Activated naive CD8-positive, alpha-beta T cell treated with anti-CD3 and anti-CD28 coated beads, Interleukin-2, amount 10 ng/mL, durations not matched to agents 7 days and 5 days (primary cell): ENCODE results near the gene ZNF614. TPM values are rescaled to one million over a fixed set of nuclear protein-coding genes. Genes with fewer than 3 reads are reported as not detected.
"Not testable (repeated sequence)": the region's sequence is repeated elsewhere in the genome, so short reads cannot be mapped to it uniquely, and the experiment has no call there.

Source experiments
- ATAC-seq: fragments of 150-1000 bp; cut with Tn5 transposase; one replicate; pipeline ENCODE4 v1.10.0; 2021; ENCODE audit warnings: low read depth, moderate library complexity
- POLR2A ChIA-PET: fragments of 350-600 bp; sonication (Branson Sonifier 250); formaldehyde crosslinking; loops from one replicate; lab custom pipeline; 2021; ENCODE audit warnings: antibody characterized with exemption; lab: Charles Lee
- DNase-seq: peaks from one replicate; pipeline ENCODE4 v3.0.0; 2021
- H3K27ac Mint-ChIP-seq: one replicate; pipeline ENCODE4 v1.8.0; 2022; ENCODE audit warnings: mild to moderate bottlenecking, mixed read lengths
- H3K27me3 Mint-ChIP-seq: one replicate; pipeline ENCODE4 v1.8.0; 2022; ENCODE audit warnings: mild to moderate bottlenecking, moderate library complexity, mixed read lengths
- H3K36me3 Mint-ChIP-seq: one replicate; pipeline ENCODE4 v1.8.0; 2021; ENCODE audit warnings: mild to moderate bottlenecking, mixed read lengths
- H3K4me1 Mint-ChIP-seq: one replicate; pipeline ENCODE4 v1.8.0; 2021; ENCODE audit warnings: mixed read lengths
- H3K4me3 Mint-ChIP-seq: one replicate; pipeline ENCODE4 v1.8.0; 2022; ENCODE audit warnings: mild to moderate bottlenecking, moderate library complexity, mixed read lengths
- H3K9me3 Mint-ChIP-seq: one replicate; pipeline ENCODE4 v1.8.0; 2021; ENCODE audit warnings: mixed read lengths
- total RNA-seq, 2 experiments: library from RNA; stranded (reverse); gene quantifications; one replicate each; pipeline ENCODE4 v1.2.3, GENCODE V29; 2021

ZNF614 gene
- total RNA-seq, 2 experiments from 2014 or later = 11.6 to 12.7 TPM

GRCh38 chr19:52024478-52024877 is 3.7 kb downstream of the ZNF614 start:
- peaks cover 42% of the 10 kb centered on the region for H3K9me3 Mint-ChIP-seq
- DNase-seq, H3K27ac Mint-ChIP-seq, ATAC-seq, POLR2A ChIA-PET, H3K27me3 Mint-ChIP-seq, H3K4me3 Mint-ChIP-seq: not testable (repeated sequence)
- peaks cover 10% of the 10 kb centered on the region for H3K4me1 Mint-ChIP-seq
- H3K36me3 Mint-ChIP-seq = peaks cover 76% of the 10 kb centered on the region

GRCh38 chr19:52022193-52022592 is 6.0 kb downstream of the ZNF614 start:
- no peak overlapping the region for H3K4me3 Mint-ChIP-seq
- POLR2A ChIA-PET = no interaction called here
- H3K4me1 Mint-ChIP-seq = peaks cover 3% of the 10 kb centered on the region
- ATAC-seq = no peak
- H3K36me3 Mint-ChIP-seq = peaks cover 92% of the 10 kb centered on the region
- H3K27me3 Mint-ChIP-seq = no peaks in the 10 kb centered on the region
- no peak overlapping the region for H3K27ac Mint-ChIP-seq
- DNase-seq = no peak
- peaks cover 50% of the 10 kb centered on the region for H3K9me3 Mint-ChIP-seq

- H3K4me3 Mint-ChIP-seq = no peak overlapping the region
- DNase-seq (no peak), ATAC-seq (no peak)
- H3K27me3 Mint-ChIP-seq = no peaks in the 10 kb centered on the region
- H3K27ac Mint-ChIP-seq = no peak overlapping the region
- peaks cover 93% of the 10 kb centered on the region for H3K36me3 Mint-ChIP-seq
- H3K4me1 Mint-ChIP-seq = no peaks in the 10 kb centered on the region
- POLR2A ChIA-PET = no interaction called here
- H3K9me3 Mint-ChIP-seq = peaks cover 54% of the 10 kb centered on the region
These were observed 7.7 kb downstream of the ZNF614 start for GRCh38 chr19:52020506-52020905.

GRCh38 chr19:52010674-52011073 is 17.5 kb downstream of the ZNF614 start:
- H3K9me3 Mint-ChIP-seq = peaks cover 28% of the 10 kb centered on the region
- POLR2A ChIA-PET = no interaction called here
- peaks cover 46% of the 10 kb centered on the region for H3K36me3 Mint-ChIP-seq
- no peaks in the 10 kb centered on the region for H3K27me3 Mint-ChIP-seq
- DNase-seq = no peak
- no peak for ATAC-seq
- no peak overlapping the region for H3K4me3 Mint-ChIP-seq
- H3K27ac Mint-ChIP-seq = no peak overlapping the region
- peaks cover 10% of the 10 kb centered on the region for H3K4me1 Mint-ChIP-seq

GRCh38 chr19:52007806-52008557 is 20.2 kb downstream of the ZNF614 start, which contains the start of gene ZNF615:
Gene ZNF615, minus strand, starts transcription at chr19:52008211. Its CDS starts 4,500 bp downstream, at chr19:52003711.
- Mint-ChIP-seq H3K27me3 (no peaks in the 10 kb centered on the region), H3K27ac (peak within 1 kb of the TSS; percentile 97), H3K36me3 (peaks cover 49% of the 10 kb centered on the region), H3K4me1 (peaks cover 10% of the 10 kb centered on the region), H3K9me3 (peaks cover 25% of the 10 kb centered on the region), H3K4me3 (peak within 1 kb of the TSS; percentile 91)
- ATAC-seq = peak; percentile 95
- POLR2A ChIA-PET = interaction anchor here (0.6 to 1.9 kb wide), 4 partner anchors 20 to 181 kb away, joined by 3 to 7 read pairs (median 5); partner anchors contain the start of genes ZNF432 and ZNF614
- DNase-seq = peak; percentile 88

- H3K27me3 Mint-ChIP-seq = no peaks in the 10 kb centered on the region
- DNase-seq = no peak
- peaks cover 24% of the 10 kb centered on the region for H3K9me3 Mint-ChIP-seq
- peak overlapping the region; percentile 91 for H3K4me3 Mint-ChIP-seq
- POLR2A ChIA-PET = interaction anchor here (1.5 to 1.9 kb wide), 2 partner anchors 21 to 42 kb away, joined by 6 to 7 read pairs; partner anchors contain the start of genes ZNF432 and ZNF614
- H3K36me3 Mint-ChIP-seq = peaks cover 47% of the 10 kb centered on the region
- peak overlapping the region; percentile 97 for H3K27ac Mint-ChIP-seq
- peaks cover 10% of the 10 kb centered on the region for H3K4me1 Mint-ChIP-seq
- no peak for ATAC-seq
These were observed 20.8 kb downstream of the ZNF614 start for GRCh38 chr19:52007451-52007805.

GRCh38 chr19:51994048-51994644 is 34.0 kb downstream of the ZNF614 start:
- peaks cover 47% of the 10 kb centered on the region for H3K9me3 Mint-ChIP-seq
- peaks cover 58% of the 10 kb centered on the region for H3K36me3 Mint-ChIP-seq
- DNase-seq = no peak
- no peak overlapping the region for H3K27ac Mint-ChIP-seq
- H3K4me3 Mint-ChIP-seq = no peak overlapping the region
- no peak for ATAC-seq
- no peaks in the 10 kb centered on the region for H3K27me3 Mint-ChIP-seq
- H3K4me1 Mint-ChIP-seq = no peaks in the 10 kb centered on the region
- POLR2A ChIA-PET = no interaction called here

GRCh38 chr19:51993422-51993821 is 34.8 kb downstream of the ZNF614 start:
- H3K36me3 Mint-ChIP-seq = peaks cover 54% of the 10 kb centered on the region
- no peak overlapping the region for H3K27ac Mint-ChIP-seq

GRCh38 chr19:51986309-51987291 is 41.6 kb downstream of the ZNF614 start, which contains the start of gene ZNF350:
Gene ZNF350, minus strand, starts transcription at chr19:51986840. Its CDS starts 12,480 bp downstream, at chr19:51974360.
- Mint-ChIP-seq H3K27ac (peak within 1 kb of the TSS; percentile 91), H3K4me1 (peaks cover 6% of the 10 kb centered on the region), H3K9me3 (peaks cover 37% of the 10 kb centered on the region), H3K27me3 (no peaks in the 10 kb centered on the region), H3K36me3 (peaks cover 41% of the 10 kb centered on the region), H3K4me3 (peak within 1 kb of the TSS; percentile 88)
- POLR2A ChIA-PET = no interaction called here
- ATAC-seq (peak; percentile 96), DNase-seq (peak; percentile 79)

More at GRCh38 chr19:51993422-51993821, 34.8 kb downstream of the ZNF614 start:
- peaks cover 52% of the 10 kb centered on the region for H3K9me3 Mint-ChIP-seq
- no peak overlapping the region for H3K4me3 Mint-ChIP-seq
- no peak for ATAC-seq
- DNase-seq = no peak
- H3K27me3 Mint-ChIP-seq = no peaks in the 10 kb centered on the region
- no peaks in the 10 kb centered on the region for H3K4me1 Mint-ChIP-seq
- POLR2A ChIA-PET = no interaction called here

GRCh38 chr19:51983361-51983760 is 44.8 kb downstream of the ZNF614 start:
- H3K36me3 Mint-ChIP-seq = peaks cover 67% of the 10 kb centered on the region
- no peak for DNase-seq
- no peaks in the 10 kb centered on the region for H3K27me3 Mint-ChIP-seq
- POLR2A ChIA-PET = interaction anchor here (0.7 kb wide), 1 partner anchor 25 kb away, joined by 3 read pairs; the partner anchor contains the start of gene ZNF615
- ATAC-seq = no peak
- H3K9me3 Mint-ChIP-seq = peaks cover 38% of the 10 kb centered on the region
- no peak overlapping the region for H3K4me3 Mint-ChIP-seq
- H3K27ac Mint-ChIP-seq = no peak overlapping the region
- peaks cover 11% of the 10 kb centered on the region for H3K4me1 Mint-ChIP-seq

GRCh38 chr19:51980926-51981325 is 47.3 kb downstream of the ZNF614 start:
- POLR2A ChIA-PET, H3K4me3 Mint-ChIP-seq, DNase-seq, H3K27ac Mint-ChIP-seq, ATAC-seq, H3K27me3 Mint-ChIP-seq, H3K4me1 Mint-ChIP-seq: not testable (repeated sequence)
- Mint-ChIP-seq H3K9me3 (peaks cover 47% of the 10 kb centered on the region), H3K36me3 (peaks cover 68% of the 10 kb centered on the region)

- H3K36me3 Mint-ChIP-seq = peaks cover 68% of the 10 kb centered on the region
- no peak overlapping the region for H3K27ac Mint-ChIP-seq
- H3K9me3 Mint-ChIP-seq = peaks cover 44% of the 10 kb centered on the region
- ATAC-seq (no peak), DNase-seq (no peak)
- no peaks in the 10 kb centered on the region for H3K27me3 Mint-ChIP-seq
- POLR2A ChIA-PET = no interaction called here
- no peak overlapping the region for H3K4me3 Mint-ChIP-seq
- H3K4me1 Mint-ChIP-seq = peaks cover 6% of the 10 kb centered on the region
These were observed 48.0 kb downstream of the ZNF614 start for GRCh38 chr19:51980116-51980736.
